Uterine smooth muscle cell (primary cell): ENCODE measurements around the gene RSRC1. TPM values are rescaled to one million over a fixed set of nuclear protein-coding genes. Genes with fewer than 3 reads are reported as not detected.

Source experiments
- total RNA-seq: library from RNA; depleted of rRNA; stranded (reverse); fragments of >200 nt; gene quantifications from 2 replicates; pipeline ENCODE4 v1.2.3, GENCODE V29; 2014

RSRC1 gene, protein sequence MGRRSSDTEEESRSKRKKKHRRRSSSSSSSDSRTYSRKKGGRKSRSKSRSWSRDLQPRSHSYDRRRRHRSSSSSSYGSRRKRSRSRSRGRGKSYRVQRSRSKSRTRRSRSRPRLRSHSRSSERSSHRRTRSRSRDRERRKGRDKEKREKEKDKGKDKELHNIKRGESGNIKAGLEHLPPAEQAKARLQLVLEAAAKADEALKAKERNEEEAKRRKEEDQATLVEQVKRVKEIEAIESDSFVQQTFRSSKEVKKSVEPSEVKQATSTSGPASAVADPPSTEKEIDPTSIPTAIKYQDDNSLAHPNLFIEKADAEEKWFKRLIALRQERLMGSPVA
- 52.6 and 87.7 TPM in 2 replicates for total RNA-seq

DNA sequence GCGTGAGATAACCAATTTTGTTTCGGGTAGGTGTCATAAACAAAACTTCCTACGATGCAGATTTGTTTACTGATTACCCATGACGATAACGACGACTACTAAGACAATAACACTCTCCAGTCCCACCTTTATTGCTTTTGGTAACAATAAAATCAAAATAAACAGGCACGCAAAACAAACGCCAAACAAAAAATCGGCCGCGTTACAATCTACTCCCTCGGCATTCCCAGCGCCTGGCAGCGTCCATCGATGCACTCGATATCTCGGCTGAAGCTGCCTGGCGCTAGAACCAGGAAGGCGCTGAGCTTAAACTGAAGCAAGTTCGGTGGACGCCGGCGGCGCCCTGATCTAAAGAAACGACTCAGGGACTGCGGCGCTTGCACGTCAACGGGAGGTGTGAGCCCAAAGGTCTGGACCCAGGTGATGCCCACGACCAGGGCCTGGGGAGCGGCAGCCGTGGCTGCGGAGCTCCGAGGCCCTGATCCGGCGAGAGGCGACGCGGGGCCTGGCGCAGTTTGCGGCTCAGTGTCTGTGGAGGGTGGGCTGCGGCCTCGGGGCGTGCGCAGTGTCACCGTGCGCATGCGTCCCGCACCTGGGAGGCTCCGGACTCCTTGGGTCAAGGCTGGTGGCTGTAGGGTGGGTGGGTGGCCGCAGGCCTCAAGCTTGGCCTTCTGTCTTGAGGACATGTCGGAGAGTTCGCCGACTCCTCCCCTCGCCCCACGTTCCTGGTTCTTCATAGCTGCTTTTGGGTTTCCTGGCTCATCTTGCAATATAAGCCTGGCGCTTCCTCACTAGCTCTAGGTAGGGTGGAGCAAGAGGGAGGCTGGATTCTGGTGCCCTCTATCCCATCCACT lies at the start of gene RSRC1:
RSRC1 (plus strand) TSS at position 286 of the 854 bp plus-strand sequence. CDS start 12,016 bp downstream, outside the sequence.

DNA sequence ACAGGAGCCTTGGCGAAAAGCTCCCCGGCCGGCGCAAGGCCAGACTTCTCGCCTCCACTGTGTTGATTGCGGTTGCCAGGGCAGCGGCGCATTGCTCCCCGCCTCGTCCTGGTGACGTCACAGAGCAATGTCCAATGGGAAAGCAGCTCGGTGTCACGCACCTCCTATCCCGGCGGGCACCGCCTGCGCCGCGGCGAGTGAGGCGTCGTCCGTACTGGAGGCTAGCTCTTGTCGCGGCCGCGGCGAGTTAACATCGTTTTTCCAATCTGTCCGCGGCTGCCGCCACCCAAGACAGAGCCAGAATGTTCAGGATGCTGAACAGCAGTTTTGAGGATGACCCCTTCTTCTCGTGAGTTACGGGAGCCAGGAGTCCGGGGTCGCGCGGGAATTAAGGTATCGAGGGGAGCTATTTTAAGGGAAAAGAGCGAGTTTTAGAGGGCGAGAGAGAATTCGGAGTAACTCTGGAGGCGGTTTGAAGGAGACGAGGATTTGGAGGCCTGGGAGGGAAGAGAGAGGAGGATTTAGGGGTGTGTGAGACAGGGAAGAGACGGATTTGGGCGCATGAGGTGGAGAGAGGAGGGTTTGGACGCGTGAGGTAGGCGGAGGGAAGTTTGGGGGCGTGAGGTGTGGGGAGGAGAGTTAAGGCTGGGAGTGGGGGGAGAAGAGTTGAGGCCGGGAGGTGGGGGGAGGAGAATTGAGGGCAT lies 461.3 kb downstream of the RSRC1 start, which contains the start of gene MLF1:
MLF1 (plus strand) TSS at position 196 of the 704 bp plus-strand sequence; CDS start at position 303, 107 bp downstream.

Other genes with a start within 250 kb of the RSRC1 start
- 4.5 and 6.2 TPM in 2 replicates for gene SHOX2, start 3.7 kb upstream of the RSRC1 start, total RNA-seq